22Rv1 (cell line): ENCODE data around the gene POLA1.

Experiments
- ZFX ChIP-seq: fragments of 450-650 bp; IDR thresholded peaks from 2 replicates; pipeline ENCODE4 v1.6.1; 2017; ENCODE audit warnings: antibody characterized with exemption, borderline replicate concordance
- TF ChIP-seq, protein P1 (sequence below): fragments of 450-650 bp; IDR thresholded peaks from 2 replicates; pipeline ENCODE4 v1.5.1; 2017; ENCODE audit warnings: mild to moderate bottlenecking

- TF ChIP-seq, protein P1, sequence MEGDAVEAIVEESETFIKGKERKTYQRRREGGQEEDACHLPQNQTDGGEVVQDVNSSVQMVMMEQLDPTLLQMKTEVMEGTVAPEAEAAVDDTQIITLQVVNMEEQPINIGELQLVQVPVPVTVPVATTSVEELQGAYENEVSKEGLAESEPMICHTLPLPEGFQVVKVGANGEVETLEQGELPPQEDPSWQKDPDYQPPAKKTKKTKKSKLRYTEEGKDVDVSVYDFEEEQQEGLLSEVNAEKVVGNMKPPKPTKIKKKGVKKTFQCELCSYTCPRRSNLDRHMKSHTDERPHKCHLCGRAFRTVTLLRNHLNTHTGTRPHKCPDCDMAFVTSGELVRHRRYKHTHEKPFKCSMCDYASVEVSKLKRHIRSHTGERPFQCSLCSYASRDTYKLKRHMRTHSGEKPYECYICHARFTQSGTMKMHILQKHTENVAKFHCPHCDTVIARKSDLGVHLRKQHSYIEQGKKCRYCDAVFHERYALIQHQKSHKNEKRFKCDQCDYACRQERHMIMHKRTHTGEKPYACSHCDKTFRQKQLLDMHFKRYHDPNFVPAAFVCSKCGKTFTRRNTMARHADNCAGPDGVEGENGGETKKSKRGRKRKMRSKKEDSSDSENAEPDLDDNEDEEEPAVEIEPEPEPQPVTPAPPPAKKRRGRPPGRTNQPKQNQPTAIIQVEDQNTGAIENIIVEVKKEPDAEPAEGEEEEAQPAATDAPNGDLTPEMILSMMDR, result no peak
- TF ChIP-seq ZFX, result no peak
These were observed 88.3 kb downstream of the POLA1 start for GRCh38 chrX:24782011-24782410.
